ENCODE data around the gene SPRR1A. TPM values are rescaled to one million over a fixed set of nuclear protein-coding genes. Genes with fewer than 3 reads are reported as not detected.

Gene SPRR1A
- polyA plus RNA-seq, 1 donor (not counting 4 experiments of a cell fraction or from before 2014, with no cell fraction given): 18.0 TPM

GRCh38 chr1:152976688-152977087 lies 7.2 kb upstream of the SPRR1A start:
- Histone ChIP-seq H2AFZ (ENCODE audit: control insufficient read depth, low read length) (no peak overlapping the region), H3K4me1 (ENCODE audit: control insufficient read depth, extremely low read depth, insufficient read depth, low read length) (peaks cover 13% of the 10 kb centered on the region), H3K4me3 (ENCODE audit: control insufficient read depth in 2 of 3, extremely low read depth in 1 of 3, insufficient read depth in 2 of 3, low read depth in 1 of 3, low read length in 3 of 3) (no peak overlapping the region), H3K79me2 (ENCODE audit: control insufficient read depth, insufficient read depth, low read length) (no peaks in the 10 kb centered on the region), H3K36me3 (ENCODE audit: control insufficient read depth in 2 of 2, extremely low read depth in 1 of 2, insufficient read depth in 2 of 2, low read length in 2 of 2) (no peaks in the 10 kb centered on the region), H4K20me1 (ENCODE audit: control insufficient read depth, extremely low read depth, insufficient read depth, low read length) (no peaks in the 10 kb centered on the region), H3K27ac (ENCODE audit: control insufficient read depth, insufficient read depth, low read length) (no peak overlapping the region), H3K9me1 (ENCODE audit: control insufficient read depth, extremely low read depth, insufficient read depth, low read length) (no peaks in the 10 kb centered on the region), H3K9ac (ENCODE audit: control insufficient read depth, extremely low read depth, insufficient read depth, low read length) (no peak overlapping the region), H3K27me3 (ENCODE audit: control insufficient read depth, extremely low read depth, insufficient read depth, low read length) (no peaks in the 10 kb centered on the region), H3K9me3 (ENCODE audit: control insufficient read depth, low read depth, low read length) (no peaks in the 10 kb centered on the region), H3K4me2 (ENCODE audit: control insufficient read depth, extremely low read depth, insufficient read depth, low read depth, low read length) (no peak overlapping the region)
- dilution Hi-C loops (cut with MboI; ENCODE audit: extremely low pct_ligation_motif_present, low sequenced_read_pairs): no loop called here
- FAIRE-seq (no peak), DNase-seq (ENCODE audit: low read depth, low spot score) (no peak)
- no peak for TF ChIP-seq EZH2 (IDR thresholded peaks at IDR 0.05; ENCODE audit: low read length)
- TF ChIP-seq, protein P1, sequence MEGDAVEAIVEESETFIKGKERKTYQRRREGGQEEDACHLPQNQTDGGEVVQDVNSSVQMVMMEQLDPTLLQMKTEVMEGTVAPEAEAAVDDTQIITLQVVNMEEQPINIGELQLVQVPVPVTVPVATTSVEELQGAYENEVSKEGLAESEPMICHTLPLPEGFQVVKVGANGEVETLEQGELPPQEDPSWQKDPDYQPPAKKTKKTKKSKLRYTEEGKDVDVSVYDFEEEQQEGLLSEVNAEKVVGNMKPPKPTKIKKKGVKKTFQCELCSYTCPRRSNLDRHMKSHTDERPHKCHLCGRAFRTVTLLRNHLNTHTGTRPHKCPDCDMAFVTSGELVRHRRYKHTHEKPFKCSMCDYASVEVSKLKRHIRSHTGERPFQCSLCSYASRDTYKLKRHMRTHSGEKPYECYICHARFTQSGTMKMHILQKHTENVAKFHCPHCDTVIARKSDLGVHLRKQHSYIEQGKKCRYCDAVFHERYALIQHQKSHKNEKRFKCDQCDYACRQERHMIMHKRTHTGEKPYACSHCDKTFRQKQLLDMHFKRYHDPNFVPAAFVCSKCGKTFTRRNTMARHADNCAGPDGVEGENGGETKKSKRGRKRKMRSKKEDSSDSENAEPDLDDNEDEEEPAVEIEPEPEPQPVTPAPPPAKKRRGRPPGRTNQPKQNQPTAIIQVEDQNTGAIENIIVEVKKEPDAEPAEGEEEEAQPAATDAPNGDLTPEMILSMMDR (optimal IDR thresholded peaks at IDR 0.05 in 1 of 3, IDR thresholded peaks at IDR 0.05 in 1 of 3, conservative IDR thresholded peaks at IDR 0.05 in 1 of 3; ENCODE audit: extremely low read depth in 1 of 3, insufficient read depth in 2 of 3, low read length in 3 of 3): no peak

DNA sequence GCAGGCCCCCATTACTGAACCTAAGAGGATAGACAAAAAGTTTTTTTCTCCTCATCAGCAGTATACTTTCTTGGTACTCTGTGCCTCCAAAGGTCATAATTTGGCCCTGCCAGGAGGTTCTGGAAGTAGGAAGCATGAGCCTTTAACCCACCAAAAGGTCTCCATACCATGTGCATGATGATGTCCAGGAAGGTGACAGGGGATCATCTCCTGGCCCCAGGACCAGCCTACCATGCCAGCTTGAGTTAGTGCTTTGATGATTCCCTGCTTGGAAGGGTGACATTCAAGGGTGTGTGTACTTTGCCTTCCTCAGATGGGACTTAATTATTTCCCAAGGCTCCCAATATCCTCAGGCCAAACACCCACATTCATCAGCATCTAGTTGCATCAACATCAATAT lies 6.3 kb upstream of the SPRR1A start:
- FAIRE-seq (no peak), DNase-seq (ENCODE audit: low read depth, low spot score) (no peak)
- Histone ChIP-seq H3K9ac (ENCODE audit: control insufficient read depth, extremely low read depth, insufficient read depth, low read length) (no peak overlapping the region), H3K27me3 (ENCODE audit: control insufficient read depth, extremely low read depth, insufficient read depth, low read length) (no peaks in the 10 kb centered on the region), H4K20me1 (ENCODE audit: control insufficient read depth, extremely low read depth, insufficient read depth, low read length) (no peaks in the 10 kb centered on the region), H2AFZ (ENCODE audit: control insufficient read depth, low read length) (no peak overlapping the region), H3K4me2 (ENCODE audit: control insufficient read depth, extremely low read depth, insufficient read depth, low read depth, low read length) (no peak overlapping the region), H3K9me1 (ENCODE audit: control insufficient read depth, extremely low read depth, insufficient read depth, low read length) (no peaks in the 10 kb centered on the region), H3K4me3 (ENCODE audit: control insufficient read depth in 2 of 3, extremely low read depth in 1 of 3, insufficient read depth in 2 of 3, low read depth in 1 of 3, low read length in 3 of 3) (no peak overlapping the region), H3K79me2 (ENCODE audit: control insufficient read depth, insufficient read depth, low read length) (no peaks in the 10 kb centered on the region), H3K4me1 (ENCODE audit: control insufficient read depth, extremely low read depth, insufficient read depth, low read length) (peaks cover 5% of the 10 kb centered on the region), H3K27ac (ENCODE audit: control insufficient read depth, insufficient read depth, low read length) (no peak overlapping the region), H3K36me3 (ENCODE audit: control insufficient read depth in 2 of 2, extremely low read depth in 1 of 2, insufficient read depth in 2 of 2, low read length in 2 of 2) (no peaks in the 10 kb centered on the region), H3K9me3 (ENCODE audit: control insufficient read depth, low read depth, low read length) (no peaks in the 10 kb centered on the region)
- dilution Hi-C loops (cut with MboI; ENCODE audit: extremely low pct_ligation_motif_present, low sequenced_read_pairs): no loop called here
- no peak for TF ChIP-seq EZH2 (IDR thresholded peaks at IDR 0.05; ENCODE audit: low read length)
- TF ChIP-seq, protein P1 (optimal IDR thresholded peaks at IDR 0.05 in 1 of 3, IDR thresholded peaks at IDR 0.05 in 1 of 3, conservative IDR thresholded peaks at IDR 0.05 in 1 of 3; ENCODE audit: extremely low read depth in 1 of 3, insufficient read depth in 2 of 3, low read length in 3 of 3): no peak

Measured in keratinocyte (primary cell).